Stimulated activated CD4-positive, alpha-beta T cell treated with anti-CD3 and anti-CD28 coated beads, Interleukin-12 subunit alpha, Interleukin-12 subunit beta, amount 100 ng/mL, for 48 hours (primary cell): ENCODE measurements around the gene ENDOV.

ENCODE experiments used
- DNase-seq, 3 donors: peaks; one replicate each; pipeline ENCODE4 v3.0.0-alpha.2; 2020; ENCODE audit warnings: low read depth in 2 of 3, low spot score in 1 of 3

The ENDOV gene

DNA sequence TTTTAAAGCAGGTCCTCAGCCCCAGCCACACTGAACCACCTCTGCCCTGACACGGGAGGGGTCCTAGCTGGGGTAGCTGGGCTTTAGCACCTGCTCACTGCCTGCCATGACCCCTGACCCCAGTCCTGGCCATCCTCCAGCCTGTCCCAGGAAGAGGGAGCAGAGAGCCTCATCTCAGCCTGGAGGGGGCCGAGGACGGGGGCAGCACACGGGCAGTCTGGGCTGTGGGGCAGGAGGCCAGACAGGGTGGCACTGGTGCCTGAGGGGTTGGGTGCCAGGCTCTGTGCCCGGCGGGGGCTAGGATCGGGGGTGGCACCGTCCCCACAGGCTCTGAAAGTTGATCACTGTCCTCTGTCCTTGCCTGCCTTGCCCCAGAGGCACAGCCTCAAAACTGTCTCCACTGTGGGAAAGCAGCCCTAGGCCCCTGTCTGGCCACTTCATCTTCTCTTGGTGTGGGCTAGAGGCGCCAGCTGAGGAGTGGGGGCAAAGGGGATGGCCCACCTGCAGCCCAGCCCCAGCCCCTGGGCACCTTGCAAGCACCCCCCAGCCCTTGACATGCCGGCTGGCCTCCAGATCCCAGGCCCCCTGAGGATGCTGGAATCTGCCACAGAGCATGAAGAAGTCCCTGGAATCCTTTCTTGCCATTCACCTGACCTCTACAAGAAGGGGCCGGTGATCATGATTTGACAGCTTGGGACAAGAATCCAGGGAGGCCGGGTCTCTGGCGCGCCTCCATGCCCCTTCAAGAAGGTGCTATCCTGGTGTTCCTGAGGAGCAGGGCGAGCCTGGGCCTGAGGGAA is 15.7 kb downstream of the ENDOV start:
- DNase-seq, result no peak

DNA sequence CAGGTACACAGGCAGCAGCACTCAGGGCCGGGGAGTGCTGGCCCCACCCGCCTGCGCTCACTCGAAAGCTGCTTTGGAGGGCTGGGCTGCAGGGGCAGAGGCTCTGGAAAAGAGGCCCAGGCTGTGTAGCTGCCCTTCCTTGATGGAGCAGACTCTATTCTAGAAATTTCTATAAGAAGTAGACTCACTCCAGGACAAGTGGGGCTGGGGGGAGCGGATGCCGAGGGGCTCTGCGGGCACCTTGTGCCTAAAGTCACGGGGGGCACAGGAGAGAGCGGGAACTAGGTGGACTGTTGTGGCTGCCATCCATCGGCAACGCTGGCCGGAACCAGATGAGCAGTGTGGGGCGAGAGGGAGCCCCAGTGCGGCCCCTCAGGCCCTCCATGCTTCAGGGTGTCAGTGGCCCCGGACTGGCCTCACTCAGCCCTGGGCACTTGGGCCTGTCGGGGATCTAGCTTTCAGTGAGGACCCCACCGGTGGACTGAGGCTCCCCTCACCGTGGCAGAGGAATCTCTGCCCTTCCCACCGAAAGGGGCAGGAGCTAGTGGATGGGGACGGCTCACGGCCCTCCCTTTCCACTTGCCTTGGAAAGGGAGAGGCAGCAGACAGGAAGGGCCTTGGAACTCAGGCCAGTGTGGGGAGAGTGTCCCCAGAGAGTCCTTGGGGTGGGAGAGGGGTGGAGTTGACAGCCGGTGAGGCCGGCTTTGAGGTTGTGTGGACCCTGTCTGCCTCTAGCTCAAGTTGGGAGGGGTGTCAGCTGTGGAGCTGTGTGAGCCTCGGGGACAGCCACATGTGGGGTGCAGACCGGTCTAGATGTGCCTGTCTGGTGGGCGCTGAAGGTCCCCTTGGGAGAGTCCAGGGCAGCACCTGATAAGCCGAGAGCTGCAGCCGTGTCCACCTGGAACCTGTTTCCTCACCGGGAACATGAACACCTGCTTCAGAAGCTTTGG is 16.6 kb downstream of the ENDOV start:
- no peak for DNase-seq

DNA sequence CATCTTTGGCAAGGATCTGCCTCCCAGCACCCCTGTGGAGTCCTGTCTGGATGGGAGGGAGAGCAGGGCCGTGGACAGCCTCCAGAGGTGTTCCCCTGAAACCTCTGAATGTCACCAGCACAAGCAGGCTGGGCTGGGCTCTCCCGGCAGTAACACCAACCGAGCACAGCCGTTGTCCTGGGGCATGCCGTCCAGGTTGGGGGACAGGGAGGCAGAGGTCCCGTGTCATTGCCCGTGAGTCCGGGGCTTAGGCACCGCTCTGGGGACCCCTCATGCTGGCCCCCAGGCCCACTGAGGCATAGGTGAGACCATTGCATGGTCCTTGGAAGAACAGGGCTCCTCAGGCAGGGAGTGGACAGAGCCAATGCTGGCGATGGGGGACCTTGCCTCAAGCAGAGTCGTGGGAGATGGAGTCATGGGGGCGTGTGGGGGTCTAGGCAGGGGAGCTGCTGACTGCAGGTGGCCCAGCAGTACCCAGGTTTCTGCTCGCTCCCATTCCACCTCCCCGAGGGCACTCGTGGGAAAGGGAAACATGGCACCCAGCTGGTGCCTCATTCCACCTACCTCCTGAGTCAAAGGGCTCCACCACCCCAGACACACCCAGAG is 17.5 kb downstream of the ENDOV start:
- no peak for DNase-seq

DNA sequence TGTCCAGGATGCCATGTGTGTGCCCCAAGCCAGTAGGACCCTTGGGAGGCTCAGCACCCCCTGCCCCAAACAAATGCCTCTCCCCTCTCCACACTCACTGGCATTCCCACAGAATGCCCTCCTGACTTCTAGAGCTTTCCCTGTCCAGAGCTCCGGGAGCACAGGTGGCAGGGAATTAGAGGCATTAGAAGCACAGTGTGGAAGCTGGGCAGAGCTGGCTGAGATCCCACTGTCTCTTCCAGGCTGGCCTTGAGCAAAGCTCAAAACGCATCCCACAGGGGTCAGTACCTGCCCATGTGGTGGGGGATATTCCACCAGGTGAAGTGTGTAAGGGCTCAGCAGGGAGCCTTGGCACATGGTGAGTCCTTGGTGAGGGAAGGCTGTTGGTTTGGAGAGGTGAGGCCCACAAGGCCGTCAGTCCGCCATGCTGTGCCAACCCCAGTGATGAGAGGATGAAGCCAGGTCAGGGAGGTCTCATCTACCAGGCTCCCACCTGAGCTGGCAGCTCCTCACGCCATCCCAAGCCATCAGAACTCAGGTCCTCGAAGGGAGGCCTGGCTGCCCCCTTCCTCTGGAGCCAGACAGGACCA is 18.1 kb downstream of the ENDOV start:
- no peak for DNase-seq

DNA sequence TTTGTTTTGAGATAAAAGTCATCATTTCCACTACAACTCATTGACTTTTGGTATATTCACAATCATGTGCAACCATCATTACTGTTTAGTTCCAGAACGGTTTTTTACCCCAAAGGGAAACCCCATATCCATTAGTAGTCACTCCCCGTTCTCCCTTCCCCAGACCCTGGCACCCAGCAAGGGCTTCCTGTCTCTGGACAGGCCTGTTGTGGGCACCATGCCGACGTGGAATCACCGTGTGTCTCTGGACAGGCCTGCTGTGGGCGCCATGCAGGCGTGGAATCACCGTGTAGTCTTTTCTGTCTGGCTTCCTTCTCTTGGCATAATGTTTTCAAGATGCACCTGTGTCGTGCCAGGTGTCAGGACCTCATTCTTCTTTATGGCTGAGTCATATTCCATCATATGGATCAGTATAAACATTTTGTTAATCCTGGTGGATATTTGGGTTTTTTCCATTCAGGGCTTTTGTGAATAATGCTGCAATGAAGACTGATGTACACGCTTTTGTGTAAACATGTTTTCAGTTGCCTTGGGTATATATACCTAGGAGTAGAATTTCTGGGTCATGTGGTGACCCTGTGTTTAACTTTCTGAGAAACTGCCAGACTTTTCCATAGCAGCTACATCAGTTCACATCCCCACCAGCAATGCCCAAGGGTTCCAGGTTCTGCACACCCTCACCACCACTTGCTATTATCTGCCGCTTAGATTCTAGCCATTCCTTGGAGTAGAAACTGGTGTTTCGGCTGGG is 19.1 kb downstream of the ENDOV start:
- DNase-seq, result no peak

GRCh38 chr17:80437532-80437931 is 22.6 kb downstream of the ENDOV start:
- no peak for DNase-seq

DNA sequence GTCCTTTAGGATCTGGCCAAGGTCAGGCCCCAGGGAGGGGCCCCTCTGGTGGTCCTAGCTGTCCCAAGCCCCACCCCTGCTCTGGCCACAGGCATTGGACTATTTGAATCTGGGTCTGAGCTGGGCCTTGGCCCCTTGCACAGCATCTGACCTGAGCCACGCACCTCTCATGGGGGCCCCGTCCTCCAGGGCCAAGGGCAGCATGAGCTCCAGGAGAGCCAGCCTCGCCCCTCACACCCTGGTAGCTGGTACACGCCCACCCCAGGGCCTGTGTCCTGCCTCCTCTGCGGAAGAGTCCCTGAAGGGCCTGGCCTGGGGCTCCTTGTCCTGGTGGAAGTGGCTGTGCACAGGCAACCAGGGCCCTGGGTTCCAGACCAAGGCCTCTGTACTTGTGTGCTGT is 23.8 kb downstream of the ENDOV start:
- DNase-seq, result no peak

- no peak for DNase-seq
Measured at GRCh38 chr17:80439499-80439898, 24.5 kb downstream of the ENDOV start.

DNA sequence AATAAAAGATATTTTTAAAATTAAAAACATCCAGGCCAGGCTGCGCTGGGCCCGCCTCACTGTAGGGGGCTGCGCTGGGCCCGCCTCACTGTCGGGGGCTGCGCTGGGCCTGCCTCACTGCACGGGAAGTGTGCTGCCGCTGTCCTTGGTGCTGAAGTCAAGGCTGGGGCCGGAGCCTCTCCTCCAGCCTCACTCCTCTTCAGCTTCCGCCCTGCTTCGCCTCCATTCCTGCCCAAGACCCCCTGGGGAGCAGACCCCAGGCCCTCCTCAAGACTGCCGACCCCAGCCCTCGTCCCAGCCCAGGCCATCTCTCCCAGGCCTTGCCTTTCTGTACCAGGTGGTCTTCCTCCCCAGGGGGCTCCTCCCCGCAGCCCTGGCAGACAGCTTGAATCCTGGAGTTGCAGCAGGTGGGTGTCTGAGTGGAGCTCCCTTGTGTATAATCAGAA is 26.2 kb downstream of the ENDOV start:
- DNase-seq, result peak in 2 of 3 donors; percentile 34 to 39

GRCh38 chr17:80441598-80442322 is 26.8 kb downstream of the ENDOV start:
- DNase-seq, result no peak

- no peak for DNase-seq
Measured at GRCh38 chr17:80442323-80442659, 27.3 kb downstream of the ENDOV start.

DNA sequence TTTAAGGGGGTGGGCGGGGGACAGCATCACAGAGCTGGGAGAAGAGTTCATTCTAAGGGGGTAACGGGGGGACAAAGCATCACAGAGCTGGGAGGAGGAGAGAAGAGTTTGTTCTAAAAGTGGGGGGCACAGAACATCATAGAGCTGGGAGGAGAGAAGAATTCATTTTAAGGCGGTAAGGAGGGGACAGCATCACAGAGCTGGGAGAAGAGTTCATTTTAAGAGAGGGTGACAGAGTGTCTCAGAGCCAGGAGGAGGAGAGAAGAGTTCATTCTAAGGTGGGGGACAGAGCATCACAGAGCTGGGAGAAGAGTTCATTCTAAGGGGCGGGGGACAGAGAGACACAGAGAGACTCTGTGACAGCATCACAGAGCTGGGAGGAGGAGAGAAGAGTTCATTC is 27.8 kb downstream of the ENDOV start:
- no peak for DNase-seq

GRCh38 chr17:80443498-80443897 is 28.5 kb downstream of the ENDOV start:
- no peak for DNase-seq

GRCh38 chr17:80443916-80444643 is 29.1 kb downstream of the ENDOV start:
- no peak for DNase-seq

GRCh38 chr17:80444644-80444979 is 29.6 kb downstream of the ENDOV start:
- no peak for DNase-seq

DNA sequence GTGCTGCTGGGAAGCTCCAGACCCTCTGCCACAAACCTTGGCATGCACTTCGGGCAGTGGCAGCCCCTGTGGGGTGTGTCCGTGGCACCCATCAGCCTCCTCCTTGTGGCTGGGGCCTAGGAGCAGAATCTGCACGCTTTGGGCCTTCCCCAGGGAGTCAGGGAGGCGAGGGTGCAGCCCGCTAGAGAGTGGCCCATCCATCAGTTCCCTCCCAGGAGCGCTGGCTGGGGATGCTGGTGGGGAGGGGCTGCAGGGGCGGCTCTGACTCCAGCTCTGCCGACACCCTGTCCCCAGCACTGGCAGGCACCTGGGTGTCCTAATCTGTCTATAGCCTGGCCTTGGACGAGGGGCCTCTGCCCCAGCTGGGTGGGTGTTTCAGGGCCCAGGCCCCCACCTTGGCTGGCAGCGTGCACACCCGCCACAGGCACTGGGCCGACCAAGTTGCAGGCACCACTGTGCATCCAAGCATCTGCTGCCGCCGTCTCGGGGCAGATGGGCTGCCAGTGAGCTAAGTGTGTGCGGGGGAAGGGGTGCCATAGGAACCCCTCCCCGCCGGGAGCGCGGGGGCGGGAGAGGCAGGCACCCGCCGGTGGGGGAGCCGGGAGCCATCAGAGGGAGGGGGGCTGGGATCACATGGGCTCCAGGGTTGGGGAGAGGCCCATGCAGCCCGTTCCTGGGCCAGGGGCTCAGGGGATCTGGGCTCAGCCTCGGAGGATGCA is 30.2 kb downstream of the ENDOV start:
- no peak for DNase-seq

GRCh38 chr17:80445726-80446110 is 30.8 kb downstream of the ENDOV start:
- no peak for DNase-seq

DNA sequence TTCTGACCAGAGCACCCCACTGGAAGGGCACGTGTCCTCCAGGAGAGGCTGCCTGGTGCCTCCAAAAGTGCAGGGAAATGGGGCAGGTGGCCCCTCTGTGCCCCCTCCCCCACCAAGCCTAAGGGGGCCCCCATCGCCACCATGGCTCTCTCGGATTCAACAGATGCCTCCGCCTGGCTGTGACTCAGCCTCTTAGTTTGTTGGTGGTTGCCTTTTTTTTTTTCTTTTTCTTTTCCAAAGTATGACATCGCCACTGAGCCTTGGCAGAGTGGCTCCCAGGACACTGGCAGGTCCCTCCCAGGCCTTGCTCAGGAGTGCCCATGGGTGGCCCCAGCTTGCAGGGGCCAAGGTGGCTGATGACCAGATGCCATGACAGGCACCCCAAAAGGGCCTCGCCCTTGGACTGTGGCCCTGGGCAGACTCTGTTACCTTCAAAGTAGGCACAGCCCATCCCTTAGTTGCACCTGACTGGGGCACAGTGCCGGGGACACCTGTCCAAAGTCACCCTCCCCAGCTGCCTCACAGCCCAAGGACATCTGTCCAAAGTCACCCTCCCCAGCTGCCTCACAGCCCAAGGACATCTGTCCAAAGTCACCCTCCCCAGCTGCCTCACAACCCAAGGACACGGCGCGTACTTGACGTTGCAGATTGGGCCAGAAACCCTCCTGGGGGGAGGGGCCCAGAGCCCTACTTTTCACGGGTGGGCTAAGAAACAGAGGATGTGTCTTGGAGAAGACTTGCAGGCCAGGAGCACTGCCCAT is 31.9 kb downstream of the ENDOV start:
- no peak for DNase-seq
